Activated CD4-positive, alpha-beta memory T cell treated with anti-CD3 and anti-CD28 coated beads, Interleukin-2, amount 10 ng/mL, durations not matched to agents 7 days and 5 days (primary cell): ENCODE measurements around the gene DACH2. TPM values are rescaled to one million over a fixed set of nuclear protein-coding genes. Genes with fewer than 3 reads are reported as not detected.

Experiments
- CTCF ChIA-PET: fragments of 350-600 bp; sonication (Branson Sonifier 250); formaldehyde crosslinking; loops from one replicate; lab custom pipeline; 2021; ENCODE audit warnings: antibody characterized with exemption, inconsistent platforms; lab: Charles Lee
- POLR2A ChIA-PET: fragments of 350-600 bp; sonication (Branson Sonifier 250); formaldehyde crosslinking; loops from one replicate; lab custom pipeline; 2021; ENCODE audit warnings: antibody characterized with exemption; lab: Charles Lee
- DNase-seq: peaks from one replicate; pipeline ENCODE4 v3.0.0-alpha.2; 2020
- H3K27ac Mint-ChIP-seq: one replicate; pipeline ENCODE4 v1.8.0; 2021; ENCODE audit warnings: mild to moderate bottlenecking, mixed read lengths
- H3K27me3 Mint-ChIP-seq: one replicate; pipeline ENCODE4 v1.8.0; 2021; ENCODE audit warnings: mixed read lengths
- H3K36me3 Mint-ChIP-seq: one replicate; pipeline ENCODE4 v1.8.0; 2021; ENCODE audit warnings: low read depth, mixed read lengths
- H3K4me1 Mint-ChIP-seq: one replicate; pipeline ENCODE4 v1.8.0; 2021; ENCODE audit warnings: mixed read lengths
- H3K4me3 Mint-ChIP-seq: one replicate; pipeline ENCODE4 v1.8.0; 2021; ENCODE audit warnings: mild to moderate bottlenecking, mixed read lengths
- H3K9me3 Mint-ChIP-seq: one replicate; pipeline ENCODE4 v1.8.0; 2021; ENCODE audit warnings: mixed read lengths
- total RNA-seq, 2 experiments: library from RNA; stranded (reverse); gene quantifications; one replicate each; pipeline ENCODE4 v1.2.3, GENCODE V29; 2021

The DACH2 gene
- total RNA-seq, 2 experiments from 2014 or later, result not detected

DNA sequence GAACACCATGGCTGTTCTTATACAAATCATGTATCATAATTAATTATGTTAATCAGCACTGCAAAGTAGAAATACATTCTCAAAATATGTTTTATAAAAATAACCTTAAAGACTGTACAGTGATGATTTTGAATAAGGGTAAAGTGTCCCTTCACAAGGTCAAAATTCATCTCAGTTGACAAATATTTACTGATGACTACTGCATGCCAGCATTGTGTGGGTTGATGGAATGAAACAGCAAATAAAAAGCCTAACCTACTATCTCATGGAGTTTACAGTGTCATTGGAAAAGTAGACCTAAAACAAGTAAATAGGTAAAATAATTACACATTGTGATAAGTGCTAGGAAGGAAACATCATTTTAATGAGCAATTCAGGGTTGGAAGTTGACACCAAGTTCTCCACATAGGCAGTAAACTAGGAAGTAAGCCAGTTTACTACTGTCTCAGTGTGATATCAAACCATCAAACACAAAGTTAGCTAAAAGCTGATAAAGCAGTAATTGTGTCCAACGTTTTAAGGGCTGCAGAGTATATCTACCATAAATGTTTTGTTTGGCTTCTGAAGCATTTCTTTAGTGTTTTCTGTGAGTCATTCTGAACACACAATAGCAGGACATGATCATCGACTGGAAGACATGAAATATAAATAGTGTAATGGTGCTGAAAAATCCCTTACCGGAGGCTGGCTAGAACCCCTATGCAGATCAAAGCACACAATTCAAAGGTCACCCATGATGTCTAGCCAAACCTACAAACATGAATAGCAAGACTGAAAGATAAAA lies 221.8 kb downstream of the DACH2 start:
- Mint-ChIP-seq H3K27ac (no peak overlapping the region), H3K9me3 (no peaks in the 10 kb centered on the region), H3K36me3 (no peaks in the 10 kb centered on the region), H3K4me1 (no peaks in the 10 kb centered on the region), H3K27me3 (no peaks in the 10 kb centered on the region), H3K4me3 (no peak overlapping the region)
- DNase-seq, result no peak
- ChIA-PET POLR2A (no interaction called here), CTCF (no interaction called here)

DNA sequence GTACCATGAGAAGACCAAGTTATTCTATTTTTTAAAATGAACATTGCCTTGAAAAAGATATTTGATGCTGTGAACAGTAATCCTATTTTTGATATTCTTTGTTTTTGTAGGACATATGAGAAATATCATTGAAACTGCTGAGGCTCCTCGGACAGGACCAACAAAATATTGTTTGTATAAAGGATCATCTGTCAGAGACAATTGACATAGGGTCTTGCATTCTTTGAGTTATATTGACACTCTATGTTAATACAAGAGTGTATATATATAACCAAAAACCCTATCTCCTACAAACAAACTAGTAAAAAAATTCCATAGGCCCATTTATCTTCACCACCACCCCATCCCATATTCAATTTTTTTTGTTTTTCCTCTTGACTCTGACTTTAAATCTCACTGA lies 222.7 kb downstream of the DACH2 start:
- POLR2A ChIA-PET, result no interaction called here
- CTCF ChIA-PET, result no interaction called here
- DNase-seq, result no peak
- Mint-ChIP-seq H3K27me3 (no peaks in the 10 kb centered on the region), H3K9me3 (no peaks in the 10 kb centered on the region), H3K4me3 (no peak overlapping the region), H3K27ac (no peak overlapping the region), H3K4me1 (no peaks in the 10 kb centered on the region), H3K36me3 (no peaks in the 10 kb centered on the region)

DNA sequence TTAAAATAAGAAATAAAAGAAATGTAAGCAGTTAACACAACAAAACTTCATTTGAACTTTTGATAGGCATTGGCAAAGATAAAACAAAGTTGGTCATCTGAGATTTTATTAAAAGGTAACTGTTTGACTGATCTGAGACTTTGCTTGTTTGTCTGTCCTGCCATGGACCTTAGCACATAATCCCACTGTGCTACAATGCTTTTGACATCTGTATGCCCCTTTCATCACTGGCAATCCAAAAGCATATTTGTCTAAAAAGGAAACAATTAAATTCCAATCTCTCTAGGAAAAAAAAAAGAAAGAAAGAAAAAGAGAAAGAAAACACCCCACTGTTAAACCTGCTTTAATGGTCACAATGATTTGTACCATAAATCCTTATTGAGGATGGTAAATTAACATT lies 231.0 kb downstream of the DACH2 start:
- CTCF ChIA-PET, result no interaction called here
- Mint-ChIP-seq H3K36me3 (no peaks in the 10 kb centered on the region), H3K9me3 (no peaks in the 10 kb centered on the region), H3K27ac (no peak overlapping the region), H3K4me1 (no peaks in the 10 kb centered on the region), H3K4me3 (no peak overlapping the region), H3K27me3 (no peaks in the 10 kb centered on the region)
- DNase-seq, result no peak
- POLR2A ChIA-PET, result no interaction called here

DNA sequence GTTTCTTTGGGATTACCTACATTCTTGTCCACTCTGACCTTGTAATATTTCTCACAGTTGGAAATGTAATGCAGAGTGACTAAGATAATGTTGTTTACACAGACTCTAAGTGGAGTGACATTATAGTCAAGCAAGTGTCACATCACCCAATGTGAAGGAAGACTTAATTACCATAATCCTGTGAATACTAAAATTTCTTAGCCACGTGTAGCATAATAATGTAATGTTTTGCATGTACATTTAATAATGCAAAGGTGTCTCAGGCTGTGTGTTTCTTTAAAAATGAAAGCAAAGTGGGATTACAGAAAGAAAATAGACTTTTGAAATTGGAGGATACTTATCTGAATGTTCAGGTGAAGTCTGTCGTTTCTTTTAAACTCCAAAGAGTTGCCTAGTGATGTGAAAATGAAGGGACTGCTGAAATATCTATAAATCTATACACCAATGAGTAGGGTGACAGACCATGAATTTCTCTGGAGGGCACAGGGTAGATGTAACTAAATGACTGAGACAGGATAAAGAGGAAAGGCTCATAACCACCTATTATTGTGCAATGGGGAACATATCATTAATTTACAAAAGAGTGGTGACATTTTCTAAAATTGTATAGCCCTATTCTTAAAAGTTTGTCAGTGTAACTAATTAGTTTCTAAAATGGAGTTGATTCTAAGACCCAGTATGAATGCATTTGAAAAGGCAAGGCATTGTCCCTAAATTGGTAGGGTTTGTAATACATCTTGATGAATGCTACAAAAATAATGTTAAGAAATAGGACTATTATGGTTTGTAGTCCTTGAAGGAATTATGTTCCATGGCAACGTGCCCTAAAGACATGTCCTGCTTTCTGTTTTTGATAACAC lies 235.7 kb downstream of the DACH2 start:
- POLR2A ChIA-PET, result no interaction called here
- H3K36me3 Mint-ChIP-seq, result no peaks in the 10 kb centered on the region
- CTCF ChIA-PET, result no interaction called here
- no peaks in the 10 kb centered on the region for H3K9me3 Mint-ChIP-seq
- H3K4me3 Mint-ChIP-seq, result no peak overlapping the region
- no peaks in the 10 kb centered on the region for H3K27me3 Mint-ChIP-seq
- H3K4me1 Mint-ChIP-seq, result no peaks in the 10 kb centered on the region
- H3K27ac Mint-ChIP-seq, result no peak overlapping the region
- DNase-seq, result no peak

DNA sequence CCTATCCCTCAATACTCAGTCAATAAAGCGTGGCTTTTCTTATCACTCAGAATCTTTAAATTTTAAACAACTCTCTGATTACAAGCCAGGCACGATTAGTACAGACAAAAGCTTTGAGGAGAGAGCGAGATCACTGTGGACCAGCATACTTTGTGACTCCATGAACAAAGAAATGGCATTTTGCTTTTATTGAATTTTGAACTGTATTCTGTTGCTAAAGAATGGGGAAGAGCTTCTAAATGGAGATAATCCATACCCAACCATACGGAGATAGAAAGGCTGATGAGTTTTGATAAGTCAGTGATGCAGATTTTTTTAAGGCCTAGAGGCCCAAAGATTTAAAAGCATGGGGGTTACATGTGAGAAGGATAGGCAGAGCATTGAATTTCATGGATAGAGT lies 259.1 kb downstream of the DACH2 start:
- POLR2A ChIA-PET, result no interaction called here
- no peak overlapping the region for H3K4me3 Mint-ChIP-seq
- no peaks in the 10 kb centered on the region for H3K36me3 Mint-ChIP-seq
- no peaks in the 10 kb centered on the region for H3K9me3 Mint-ChIP-seq
- no peaks in the 10 kb centered on the region for H3K4me1 Mint-ChIP-seq
- H3K27ac Mint-ChIP-seq, result no peak overlapping the region
- DNase-seq, result no peak
- H3K27me3 Mint-ChIP-seq, result no peaks in the 10 kb centered on the region
- CTCF ChIA-PET, result no interaction called here

DNA sequence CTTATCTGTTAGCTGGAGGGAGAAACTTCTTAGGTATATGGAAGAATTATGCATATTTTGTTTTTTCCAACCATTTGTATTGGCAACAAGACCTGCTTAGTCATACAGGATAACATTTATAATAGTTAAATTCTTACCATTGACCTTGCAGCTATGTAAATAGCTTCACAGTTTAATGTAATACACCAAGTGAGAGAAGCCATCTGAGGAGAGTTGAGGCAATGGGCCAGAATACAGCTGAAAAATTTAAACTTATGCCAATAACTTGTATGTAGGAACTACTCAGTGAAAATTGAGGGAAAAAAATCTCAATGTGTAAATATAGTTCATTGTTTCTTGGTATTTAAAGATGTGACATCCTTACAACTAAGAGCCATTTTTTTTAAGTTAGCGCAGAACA lies 273.5 kb downstream of the DACH2 start:
- Mint-ChIP-seq H3K9me3 (peaks cover 2% of the 10 kb centered on the region), H3K27ac (no peak overlapping the region), H3K4me3 (no peak overlapping the region), H3K36me3 (no peaks in the 10 kb centered on the region), H3K27me3 (no peaks in the 10 kb centered on the region), H3K4me1 (no peaks in the 10 kb centered on the region)
- ChIA-PET CTCF (no interaction called here), POLR2A (no interaction called here)
- no peak for DNase-seq

DNA sequence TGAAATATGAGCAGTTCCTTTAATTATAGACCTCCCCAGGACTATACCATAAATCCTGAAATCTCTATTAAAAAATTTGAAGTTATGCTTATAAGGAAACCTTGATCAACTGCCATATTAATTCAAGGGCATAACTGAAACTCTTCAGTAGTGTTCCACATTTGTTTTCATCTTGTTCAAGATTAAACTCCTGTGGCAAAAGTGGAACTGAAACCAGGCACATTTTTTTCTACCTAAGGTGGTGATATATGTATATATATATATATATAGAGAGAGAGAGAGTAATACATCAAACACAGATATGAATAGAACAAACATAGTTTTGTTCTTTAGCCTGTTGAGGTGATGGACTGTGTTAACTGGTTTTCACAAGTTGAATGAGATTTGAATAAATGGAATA lies 287.9 kb downstream of the DACH2 start:
- ChIA-PET CTCF (no interaction called here), POLR2A (no interaction called here)
- no peaks in the 10 kb centered on the region for H3K4me1 Mint-ChIP-seq
- peaks cover 2% of the 10 kb centered on the region for H3K9me3 Mint-ChIP-seq
- DNase-seq, result no peak
- H3K27me3 Mint-ChIP-seq, result no peaks in the 10 kb centered on the region
- H3K4me3 Mint-ChIP-seq, result no peak overlapping the region
- no peak overlapping the region for H3K27ac Mint-ChIP-seq
- H3K36me3 Mint-ChIP-seq, result no peaks in the 10 kb centered on the region

DNA sequence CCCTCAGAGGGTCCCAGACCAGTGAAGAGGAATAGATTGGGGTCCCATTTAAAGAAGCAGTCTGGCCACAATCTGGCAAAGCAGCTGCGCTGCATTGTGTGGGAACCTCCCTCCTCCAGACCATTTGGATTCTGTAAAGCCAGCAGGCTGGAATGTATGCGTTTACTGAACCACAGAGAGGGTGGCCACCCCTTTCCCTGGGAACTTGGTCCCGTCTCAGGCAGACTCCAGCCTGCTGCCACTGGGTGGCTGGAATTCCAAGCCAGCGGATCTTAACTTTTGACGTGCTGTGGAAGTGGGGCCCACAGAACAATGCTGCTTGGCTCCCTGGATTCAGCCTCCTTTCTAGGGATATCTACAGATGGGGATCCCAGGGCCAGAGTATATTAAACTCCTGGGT lies 307.2 kb downstream of the DACH2 start:
- CTCF ChIA-PET, result no interaction called here
- Mint-ChIP-seq H3K4me3 (no peak overlapping the region), H3K4me1 (no peaks in the 10 kb centered on the region), H3K27ac (no peak overlapping the region), H3K27me3 (no peaks in the 10 kb centered on the region), H3K9me3 (no peaks in the 10 kb centered on the region), H3K36me3 (no peaks in the 10 kb centered on the region)
- no peak for DNase-seq
- POLR2A ChIA-PET, result no interaction called here

DNA sequence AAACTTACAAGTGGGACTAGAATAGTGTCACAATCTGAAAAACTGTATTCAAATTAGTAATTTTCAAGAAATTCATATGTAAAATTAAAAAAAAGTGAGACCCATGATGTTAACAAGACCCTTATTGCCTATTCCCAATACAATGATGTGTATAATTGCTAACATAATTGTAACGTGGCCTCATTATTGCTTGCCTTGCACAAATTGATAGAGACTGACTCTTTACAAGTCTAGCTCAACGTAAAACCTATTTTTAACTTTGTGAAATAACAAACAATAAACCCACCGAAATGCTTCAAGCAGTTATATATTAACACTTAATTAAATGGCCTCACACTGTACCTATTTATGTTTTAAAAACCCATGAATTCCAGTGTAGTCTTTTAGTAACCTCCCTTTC lies 312.5 kb downstream of the DACH2 start:
- no peaks in the 10 kb centered on the region for H3K36me3 Mint-ChIP-seq
- no peak for DNase-seq

DNA sequence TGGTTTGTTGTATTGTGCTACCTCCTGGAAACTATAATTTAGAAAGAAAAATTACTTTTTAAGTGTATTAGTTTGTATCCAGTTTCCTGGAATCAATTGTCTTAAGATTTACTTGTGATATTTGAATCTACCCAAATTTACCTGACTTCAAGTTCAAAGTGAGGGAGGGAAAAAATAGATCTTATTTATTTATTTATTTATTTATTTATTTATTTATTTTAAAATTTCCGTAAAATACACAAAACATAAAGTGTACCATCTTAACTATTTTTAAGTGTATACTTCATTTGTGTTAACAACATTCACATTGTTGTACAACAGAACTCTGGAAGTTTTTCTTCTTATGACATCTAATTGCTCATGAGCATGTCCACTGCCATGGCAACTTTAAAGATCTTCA lies 356.0 kb downstream of the DACH2 start:
- no peaks in the 10 kb centered on the region for H3K4me1 Mint-ChIP-seq
- H3K27me3 Mint-ChIP-seq, result no peaks in the 10 kb centered on the region
- no peak for DNase-seq
- ChIA-PET CTCF (no interaction called here), POLR2A (no interaction called here)
- H3K27ac Mint-ChIP-seq, result no peak overlapping the region
- H3K9me3 Mint-ChIP-seq, result peaks cover 2% of the 10 kb centered on the region
- H3K36me3 Mint-ChIP-seq, result no peaks in the 10 kb centered on the region
- H3K4me3 Mint-ChIP-seq, result no peak overlapping the region

More for the DNA sequence above, 312.5 kb downstream of the DACH2 start:
- no peak overlapping the region for H3K4me3 Mint-ChIP-seq
- no peaks in the 10 kb centered on the region for H3K9me3 Mint-ChIP-seq
- H3K4me1 Mint-ChIP-seq, result no peaks in the 10 kb centered on the region
- ChIA-PET CTCF (no interaction called here), POLR2A (no interaction called here)
- no peaks in the 10 kb centered on the region for H3K27me3 Mint-ChIP-seq
- H3K27ac Mint-ChIP-seq, result no peak overlapping the region

DNA sequence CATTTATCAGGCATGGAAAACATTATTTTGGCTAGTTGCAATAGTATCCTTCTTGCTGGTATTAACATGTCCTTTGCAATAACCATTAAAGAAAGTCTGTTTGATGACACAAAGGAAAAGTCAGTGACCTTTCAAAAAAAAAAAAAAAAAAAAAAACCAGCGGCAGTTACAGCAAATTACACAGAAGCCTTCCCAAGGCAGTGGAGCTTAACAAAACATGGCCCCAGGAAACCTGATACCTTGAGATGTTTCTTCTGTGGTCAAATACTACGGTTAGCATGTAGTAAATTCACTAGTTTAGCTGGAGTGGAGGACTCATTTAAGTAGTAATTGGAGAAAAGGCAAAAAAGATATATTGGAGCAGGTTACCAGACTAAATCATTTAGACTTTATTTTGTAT lies 359.1 kb downstream of the DACH2 start:
- no peaks in the 10 kb centered on the region for H3K36me3 Mint-ChIP-seq
- no peaks in the 10 kb centered on the region for H3K4me1 Mint-ChIP-seq
- no peak for DNase-seq
- H3K9me3 Mint-ChIP-seq, result peaks cover 2% of the 10 kb centered on the region
- H3K27me3 Mint-ChIP-seq, result no peaks in the 10 kb centered on the region
- H3K27ac Mint-ChIP-seq, result no peak overlapping the region
- no peak overlapping the region for H3K4me3 Mint-ChIP-seq
- POLR2A ChIA-PET, result no interaction called here
- CTCF ChIA-PET, result no interaction called here

DNA sequence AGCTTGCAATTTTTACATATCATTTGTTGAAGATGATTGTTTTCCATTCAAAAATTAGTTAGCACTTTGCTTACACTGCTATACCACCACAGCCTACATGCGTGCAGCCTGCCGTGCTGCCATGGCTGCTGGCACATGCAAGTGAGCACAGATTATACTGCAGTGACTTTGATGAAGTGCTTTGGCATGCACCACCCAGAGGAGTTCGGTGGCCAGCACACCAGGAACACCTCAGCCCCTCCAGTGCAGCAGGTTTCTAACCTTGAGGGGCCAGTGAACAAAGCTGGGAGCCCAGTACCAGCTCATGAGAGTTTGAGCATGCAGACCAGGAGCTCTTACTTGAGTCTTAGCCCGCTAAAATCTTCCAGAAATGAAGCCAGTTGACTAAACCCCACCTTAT lies 431.5 kb downstream of the DACH2 start:
- Mint-ChIP-seq H3K36me3 (no peaks in the 10 kb centered on the region), H3K27me3 (no peaks in the 10 kb centered on the region), H3K27ac (no peak overlapping the region), H3K4me1 (no peaks in the 10 kb centered on the region), H3K4me3 (no peak overlapping the region), H3K9me3 (no peaks in the 10 kb centered on the region)
- no peak for DNase-seq
- ChIA-PET CTCF (no interaction called here), POLR2A (no interaction called here)

DNA sequence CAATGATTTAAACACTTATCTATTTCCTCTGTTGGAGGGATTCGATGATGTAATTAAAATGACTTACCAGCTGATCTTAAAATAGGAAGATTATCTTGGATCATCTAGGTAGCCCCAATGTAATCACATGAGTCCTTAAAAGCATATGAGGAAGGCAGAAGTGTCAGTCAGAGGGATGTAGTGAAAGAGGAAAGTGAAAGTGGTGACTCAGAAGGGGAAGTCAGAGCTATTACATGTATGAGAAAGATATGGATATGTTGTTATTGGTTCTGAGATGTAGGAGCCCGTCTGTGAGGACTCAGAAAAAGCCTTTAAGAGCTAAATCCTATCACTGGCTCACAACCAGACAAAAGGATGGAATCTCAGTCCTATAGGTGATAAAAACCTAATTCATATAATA lies 456.4 kb downstream of the DACH2 start:
- ChIA-PET POLR2A (no interaction called here), CTCF (no interaction called here)
- Mint-ChIP-seq H3K4me3 (no peak overlapping the region), H3K9me3 (peaks cover 2% of the 10 kb centered on the region), H3K4me1 (no peaks in the 10 kb centered on the region), H3K27ac (no peak overlapping the region), H3K36me3 (no peaks in the 10 kb centered on the region), H3K27me3 (no peaks in the 10 kb centered on the region)
- no peak for DNase-seq

DNA sequence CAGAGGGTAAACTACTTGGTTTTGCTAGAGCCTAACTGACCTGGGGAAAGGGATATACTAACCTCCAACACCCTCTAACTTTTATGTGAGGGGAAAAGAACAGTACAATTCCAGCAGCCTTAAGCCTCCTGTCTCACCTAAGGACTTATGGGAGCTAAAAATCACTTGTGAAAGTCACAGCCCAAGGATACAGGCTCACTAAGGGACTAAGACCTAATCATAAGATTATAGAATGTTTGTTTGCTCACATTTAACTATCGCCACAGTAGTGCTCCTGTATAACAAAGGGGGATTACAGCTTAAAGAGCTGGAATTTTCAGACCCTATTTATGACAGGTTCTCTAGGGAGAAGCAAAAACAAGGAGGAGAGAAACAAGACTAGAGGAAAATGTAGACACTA lies 548.7 kb downstream of the DACH2 start:
- Mint-ChIP-seq H3K27ac (no peak overlapping the region), H3K4me3 (no peak overlapping the region), H3K4me1 (no peaks in the 10 kb centered on the region), H3K27me3 (no peaks in the 10 kb centered on the region), H3K36me3 (no peaks in the 10 kb centered on the region), H3K9me3 (peaks cover 2% of the 10 kb centered on the region)
- CTCF ChIA-PET, result no interaction called here
- POLR2A ChIA-PET, result no interaction called here
- no peak for DNase-seq
